H1 (cell line): Measurements from ENCODE around the gene CSNK1D. TPM values are rescaled to one million over a fixed set of nuclear protein-coding genes. Genes with fewer than 3 reads are reported as not detected.

Source experiments
- CTCF ChIA-PET: fragments of 300-600 bp; sonication (Branson Sonifier 250); formaldehyde crosslinking; loops from one replicate; lab custom pipeline; 2021; ENCODE audit not compliant: partially characterized antibody; lab: Charles Lee
- POLR2A ChIA-PET: fragments of 300-600 bp; sonication (Branson Sonifier 250); formaldehyde crosslinking; loops from one replicate; lab custom pipeline; 2021; ENCODE audit warnings: inconsistent platforms; ENCODE audit not compliant: partially characterized antibody; lab: Charles Lee
- DNase-seq, 2 experiments: peaks; one replicate each; pipeline versions ENCODE4 v3.0.0 to v3.0.0-alpha.2; 2010 to 2022; ENCODE audit warnings: low spot score in 2 of 2, low read depth in 1 of 2, mixed read lengths in 1 of 2
- FAIRE-seq: peaks from 2 replicates; lab custom pipeline; 2011; peaks lifted over from hg19 to GRCh38; lab: Jason Lieb, UNC
- H2AFZ ChIP-seq: 2 replicates; pipeline ENCODE4 v1.8.1; 2012; ENCODE audit warnings: low read length, inconsistent platforms
- H2AK5ac ChIP-seq: 2 replicates; pipeline ENCODE4 v1.6.1; 2013; ENCODE audit warnings: low read depth, low read length
- H2BK120ac ChIP-seq: replicated peaks from 2 replicates; pipeline ENCODE3; 2013; ENCODE audit warnings: low read depth, low read length, inconsistent platforms
- H2BK12ac ChIP-seq: 2 replicates; pipeline ENCODE4 v1.6.1; 2013; ENCODE audit warnings: low read depth, low read length
- H2BK15ac ChIP-seq: 2 replicates; pipeline ENCODE4 v1.6.1; 2013; ENCODE audit warnings: low read length
- H2BK20ac ChIP-seq: 2 replicates; pipeline ENCODE4 v1.6.1; 2013; ENCODE audit warnings: low read length
- H2BK5ac ChIP-seq: 2 replicates; pipeline ENCODE4 v1.6.1; 2013; ENCODE audit warnings: low read depth, low read length
- H3K14ac ChIP-seq: 2 replicates; pipeline ENCODE4 v1.6.1; 2013; ENCODE audit warnings: inconsistent platforms; ENCODE audit not compliant: insufficient read length
- H3K18ac ChIP-seq: 2 replicates; pipeline ENCODE4 v1.6.1; 2013; ENCODE audit warnings: low read length; ENCODE audit errors: extremely low read depth
- H3K23ac ChIP-seq: 2 replicates; pipeline ENCODE4 v1.6.1; 2013; ENCODE audit warnings: inconsistent platforms; ENCODE audit not compliant: insufficient read length
- H3K23me2 ChIP-seq: 2 replicates; pipeline ENCODE4 v1.6.1; 2013; ENCODE audit warnings: low read depth, low read length
- H3K27ac ChIP-seq: 2 replicates; pipeline ENCODE4 v1.6.1; 2011; ENCODE audit warnings: low read depth, low read length, inconsistent platforms
- H3K27me3 ChIP-seq, 4 experiments: replicated peaks in 1 of 4; 1 replicate in 1 of 4; 2 replicates in 3 of 4; pipeline versions ENCODE4 v1.6.1 to v1.8.1; 2011 to 2013; ENCODE audit warnings: low read length in 3 of 4, mild to moderate bottlenecking in 3 of 4, inconsistent platforms in 2 of 4, mixed read lengths in 2 of 4, moderate library complexity in 1 of 4; ENCODE audit not compliant: control insufficient read depth in 3 of 4, insufficient read depth in 3 of 4; ENCODE audit errors: extremely low read depth in 1 of 4
- H3K36me3 ChIP-seq, 4 experiments: 2 replicates each; pipeline versions ENCODE4 v1.6.1 to v1.8.1; 2011 to 2013; ENCODE audit warnings: mild to moderate bottlenecking in 4 of 4, low read length in 3 of 4, moderate library complexity in 2 of 4, control low read depth in 1 of 4, inconsistent platforms in 1 of 4; ENCODE audit not compliant: insufficient read depth in 4 of 4, control insufficient read depth in 2 of 4
- H3K4ac ChIP-seq: replicated peaks from 2 replicates; pipeline ENCODE3; 2013; ENCODE audit warnings: low read length, low read depth, mixed read lengths, inconsistent platforms; ENCODE audit not compliant: insufficient read length
- H3K4me1 ChIP-seq, 4 experiments: replicated peaks in 1 of 4; 1 replicate in 1 of 4; 2 replicates in 3 of 4; pipeline versions ENCODE4 v1.6.1 to v1.8.1; 2011 to 2013; ENCODE audit warnings: low read length in 3 of 4, inconsistent platforms in 2 of 4, mixed read lengths in 1 of 4; ENCODE audit not compliant: insufficient read depth in 4 of 4, control insufficient read depth in 3 of 4
- H3K4me2 ChIP-seq, 2 experiments: 2 replicates each; pipeline versions ENCODE4 v1.6.1 to v1.8.1; 2011 to 2013; ENCODE audit warnings: low read depth in 2 of 2, low read length in 2 of 2, control low read depth in 1 of 2, inconsistent platforms in 1 of 2, mild to moderate bottlenecking in 1 of 2; ENCODE audit not compliant: insufficient read depth in 1 of 2
- H3K4me3 ChIP-seq, 4 experiments: fragments of 200-600, 300-600 bp in 1 of 4; sonication (generic), shearing (Covaris generic), sonication (Bioruptor Twin) in 1 of 4; 2 replicates each; pipeline versions ENCODE4 v1.5.1 to v1.8.1; 2011 to 2016; ENCODE audit warnings: low read length in 4 of 4, low read depth in 3 of 4, control low read depth in 2 of 4, inconsistent platforms in 2 of 4, mild to moderate bottlenecking in 2 of 4, mixed read lengths in 1 of 4, moderate library complexity in 1 of 4; ENCODE audit not compliant: insufficient read depth in 2 of 4; ENCODE audit errors: extremely low read depth in 1 of 4
- H3K56ac ChIP-seq: replicated peaks from 2 replicates; pipeline ENCODE3; 2013; ENCODE audit warnings: low read depth, mild to moderate bottlenecking, mixed read lengths, low read length, inconsistent platforms; ENCODE audit not compliant: insufficient read length
- H3K79me1 ChIP-seq: 2 replicates; pipeline ENCODE4 v1.6.1; 2013; ENCODE audit warnings: low read depth, low read length, control low read depth
- H3K79me2 ChIP-seq, 2 experiments: 2 replicates each; pipeline versions ENCODE4 v1.6.1 to v1.8.1; 2012 to 2013; ENCODE audit warnings: low read length in 2 of 2, mild to moderate bottlenecking in 2 of 2, inconsistent platforms in 1 of 2; ENCODE audit not compliant: insufficient read depth in 2 of 2, control insufficient read depth in 1 of 2
- H3K9ac ChIP-seq, 4 experiments: replicated peaks in 1 of 4; 1 replicate in 1 of 4; 2 replicates in 3 of 4; pipeline versions ENCODE4 v1.6.1 to v1.8.1; 2011 to 2013; ENCODE audit warnings: low read depth in 3 of 4, low read length in 3 of 4, control low read depth in 2 of 4, mild to moderate bottlenecking in 2 of 4, moderate library complexity in 2 of 4, inconsistent platforms in 1 of 4; ENCODE audit errors: extremely low read depth in 1 of 4
- H3K9me3 ChIP-seq, 2 experiments: 2 replicates each; pipeline versions ENCODE4 v1.6.1 to v1.8.1; 2012 to 2013; ENCODE audit warnings: mild to moderate bottlenecking in 2 of 2, moderate library complexity in 2 of 2, control low read depth in 1 of 2, inconsistent platforms in 1 of 2, low read depth in 1 of 2, low read length in 1 of 2, mixed read lengths in 1 of 2; ENCODE audit not compliant: insufficient read depth in 2 of 2
- H4K20me1 ChIP-seq, 2 experiments: replicated peaks in 1 of 2; 2 replicates each; pipeline versions ENCODE3 to v1.8.1; 2011 to 2013; ENCODE audit warnings: inconsistent platforms in 2 of 2, low read length in 2 of 2, mild to moderate bottlenecking in 1 of 2; ENCODE audit not compliant: insufficient read depth in 2 of 2, control insufficient read depth in 1 of 2
- H4K5ac ChIP-seq: 2 replicates; pipeline ENCODE4 v1.6.1; 2013; ENCODE audit warnings: low read length, low read depth, mixed read lengths, inconsistent platforms; ENCODE audit not compliant: insufficient read length
- H4K8ac ChIP-seq: 2 replicates; pipeline ENCODE4 v1.8.0; 2013; ENCODE audit warnings: mild to moderate bottlenecking, moderate library complexity, low read length, inconsistent platforms; ENCODE audit not compliant: insufficient read depth; ENCODE audit errors: extremely low read depth
- H4K91ac ChIP-seq: replicated peaks from 2 replicates; pipeline ENCODE3; 2013; ENCODE audit warnings: low read length, mixed read lengths, inconsistent platforms; ENCODE audit not compliant: insufficient read length
- ATF3 ChIP-seq: IDR thresholded peaks from 2 replicates; pipeline ENCODE4 v1.6.1; 2011; ENCODE audit warnings: low read depth, mild to moderate bottlenecking, low read length; ENCODE audit not compliant: insufficient read depth
- CBX5 ChIP-seq: fragments of 300-800, 300-1000 bp; sonication (generic); IDR thresholded peaks from 2 replicates; pipeline ENCODE4 v1.7.1; 2016; ENCODE audit warnings: antibody characterized with exemption, low read length, low read depth
- CEBPB ChIP-seq: IDR thresholded peaks from 2 replicates; pipeline ENCODE4 v1.6.1; 2012; ENCODE audit warnings: low read depth, low read length
- KDM4A ChIP-seq: IDR thresholded peaks from one replicate; pipeline ENCODE4 v1.7.1; 2012; ENCODE audit warnings: low read depth, mild to moderate bottlenecking, moderate library complexity, low read length, inconsistent platforms; ENCODE audit not compliant: severe bottlenecking
- MAX ChIP-seq: IDR thresholded peaks from 2 replicates; pipeline ENCODE4 v1.6.1; 2012; ENCODE audit warnings: inconsistent platforms
- POLR2A ChIP-seq, 2 experiments: IDR thresholded peaks; 1 replicate in 1 of 2; 2 replicates in 1 of 2; pipeline ENCODE4 v1.6.1; 2011; ENCODE audit warnings: low read depth in 2 of 2, low read length in 2 of 2, mild to moderate bottlenecking in 2 of 2; ENCODE audit errors: control extremely low read depth in 1 of 2
- RAD21 ChIP-seq, 2 experiments: IDR thresholded peaks in 1 of 2; conservative IDR thresholded peaks in 1 of 2; 2 replicates each; pipeline ENCODE4 v1.6.1; 2011; ENCODE audit warnings: low read depth in 2 of 2, low read length in 2 of 2, improper control_type of control experiment in 1 of 2, inconsistent platforms in 1 of 2, mild to moderate bottlenecking in 1 of 2, moderate library complexity in 1 of 2
- RXRA ChIP-seq: IDR thresholded peaks from 2 replicates; pipeline ENCODE4 v1.6.1; 2011; ENCODE audit warnings: low read depth, mild to moderate bottlenecking, low read length, moderate library complexity; ENCODE audit not compliant: insufficient read depth
- SAP30 ChIP-seq: fragments of 300-600 bp; sonication (generic); IDR thresholded peaks from 2 replicates; pipeline ENCODE4 v1.7.1; 2012; ENCODE audit warnings: low read length, moderate library complexity, mild to moderate bottlenecking, inconsistent platforms; ENCODE audit not compliant: insufficient read depth, insufficient replicate concordance
- SP4 ChIP-seq: IDR thresholded peaks from 2 replicates; pipeline ENCODE4 v1.6.1; 2012; ENCODE audit warnings: low read length, inconsistent platforms
- WGBS, 2 experiments: shearing (Covaris generic) in 1 of 2; methylation state at CpG; one replicate each; pipeline versions ENCODE4 v1.1.6 to v1.1.7; 2013 to 2015; ENCODE audit warnings: low lambda C conversion rate in 2 of 2, mixed read lengths in 2 of 2, inconsistent platforms in 1 of 2, low coverage in 1 of 2, missing lambda C conversion rate in 1 of 2; ENCODE audit not compliant: insufficient replicate concordance in 2 of 2, insufficient coverage in 1 of 2, insufficient read length in 1 of 2; ENCODE audit errors: extremely low coverage in 1 of 2, missing lambda C conversion rate in 1 of 2; 5-methylcytosine and 5-hydroxymethylcytosine counted together
- polyA plus RNA-seq, 7 experiments: library from polyadenylated mRNA; depleted of rRNA in 3 of 7; stranded (reverse) in 5 of 7; unstranded in 2 of 7; fragments of >200 nt in 5 of 7; fragments of 200-250 nt in 2 of 7; gene quantifications; 1 replicate in 5 of 7; 2 replicates in 1 of 7; 4 replicates in 1 of 7; pipeline versions ENCODE4 v1.2.1 to v1.2.3, GENCODE V29; 2011 to 2013; ENCODE audit warnings: missing spikeins in 2 of 7, mixed read lengths in 2 of 7
- total RNA-seq: library from RNA; stranded (reverse); fragmentation: NEBNext Ultra II Directional; extraction: Animal tissue kit (Norgen Biotek cat#: 25700); gene quantifications from 2 replicates; pipeline ENCODE4 v1.2.1, GENCODE V29; 2021

The CSNK1D gene
- total and polyA plus RNA-seq, 2 of the 8 experiments (the other 6 are each of a cell fraction or from before 2014, with no cell fraction given): 73.5 to 103 TPM

- Histone ChIP-seq H2AK5ac (no peak overlapping the region), H3K4me1 (peaks cover 0 to 2% (median 2%) of the 10 kb centered on the region in 4 experiments; a peak in 3 of 7 replicates), H4K5ac (no peak overlapping the region), H3K4ac (no peak overlapping the region), H2BK15ac (no peak overlapping the region), H2BK20ac (no peak overlapping the region), H3K79me2 (no peaks in the 10 kb centered on the region), H3K23me2 (no peaks in the 10 kb centered on the region), H2BK12ac (no peak overlapping the region), H3K4me2 (no peak overlapping the region), H2BK5ac (no peak overlapping the region), H3K9ac (no peak overlapping the region), H3K23ac (no peak overlapping the region), H3K9me3 (no peaks in the 10 kb centered on the region), H2AFZ (no peak overlapping the region), H3K56ac (no peak overlapping the region), H3K18ac (no peak overlapping the region), H3K36me3 (no peaks in the 10 kb centered on the region), H4K8ac (peak overlapping the region; percentile 17; the same call in 1 of the 2 replicates), H2BK120ac (no peak overlapping the region), H3K14ac (no peak overlapping the region), H4K20me1 (peaks cover 3 to 9% of the 10 kb centered on the region in 2 experiments), H3K27ac (no peak overlapping the region), H3K27me3 (no peaks in the 10 kb centered on the region), H3K79me1 (no peaks in the 10 kb centered on the region; the same call in 1 of the 2 replicates), H4K91ac (no peak overlapping the region), H3K4me3 (no peak overlapping the region)
- CTCF ChIA-PET: interaction anchor here (1.0 to 3.1 kb wide), 10 partner anchors 10 to 292 kb away, joined by 3 to 15 read pairs (median 4); no protein-coding TSS in a partner anchor
- no peak for FAIRE-seq
- 89% methylated on average over 24 of the region's 25 CpGs; no CpG with 5 or more reads in 1 of the 2 experiments for WGBS, 2 experiments
- DNase-seq: no peak
- POLR2A ChIA-PET: interaction anchor here (1.1 to 1.3 kb wide), 2 partner anchors 25 to 36 kb away, joined by 3 read pairs; no protein-coding TSS in a partner anchor
- no peak for TF ChIP-seq RXRA
- no peak for TF ChIP-seq SAP30
- no peak for TF ChIP-seq RAD21 (IDR thresholded peaks at IDR 0.05 in 1 of 2, conservative IDR thresholded peaks at IDR 0.05 in 1 of 2; ENCODE audit: low read depth in 2 of 2, low read length in 2 of 2)
- no peak for TF ChIP-seq ATF3
- TF ChIP-seq MAX: no peak
- no peak for TF ChIP-seq SP4
- no peak for TF ChIP-seq KDM4A
- TF ChIP-seq CEBPB: no peak
- no peak for TF ChIP-seq CBX5
- TF ChIP-seq POLR2A (IDR thresholded peaks at IDR 0.05; ENCODE audit: control extremely low read depth in 1 of 2, low read depth in 2 of 2, low read length in 2 of 2): no peak
Observed at GRCh38 chr17:82204831-82205719, 68.4 kb downstream of the CSNK1D start.
